Neural cell (in vitro differentiated cells): ENCODE results near the gene MAMLD1.

Experiments used
- CTCF ChIP-seq: fragments of 450-650 bp; IDR thresholded peaks from 2 replicates; pipeline ENCODE4 v1.5.1; 2014; ENCODE audit warnings: antibody characterized with exemption, mild to moderate bottlenecking, moderate library complexity; ENCODE audit not compliant: poor library complexity, severe bottlenecking
- EP300 ChIP-seq: fragments of 450-650 bp; conservative IDR thresholded peaks from 2 replicates; pipeline ENCODE4 v1.6.1; 2014; ENCODE audit warnings: antibody characterized with exemption, mild to moderate bottlenecking, moderate library complexity; ENCODE audit not compliant: poor library complexity, severe bottlenecking
- EZH2 ChIP-seq: fragments of 200-600, 300-800 bp; shearing (Covaris generic), sonication (generic); IDR thresholded peaks from 2 replicates; pipeline ENCODE4 v1.6.1; 2014; ENCODE audit warnings: antibody characterized with exemption, low read length, borderline replicate concordance, mild to moderate bottlenecking; ENCODE audit not compliant: insufficient read depth, poor library complexity, severe bottlenecking
- POLR2AphosphoS5 ChIP-seq: IDR thresholded peaks from 2 replicates; pipeline ENCODE4 v1.6.1; 2012
- RAD21 ChIP-seq: fragments of 450-650 bp; conservative IDR thresholded peaks from 2 replicates; pipeline ENCODE4 v1.6.1; 2014; ENCODE audit warnings: antibody characterized with exemption, mild to moderate bottlenecking, moderate library complexity
- REST ChIP-seq: IDR thresholded peaks from 2 replicates; pipeline ENCODE4 v1.6.1; 2012; ENCODE audit warnings: borderline replicate concordance
- SMC3 ChIP-seq: fragments of 450-650 bp; conservative IDR thresholded peaks from 2 replicates; pipeline ENCODE4 v1.6.1; 2014; ENCODE audit warnings: antibody characterized with exemption, mild to moderate bottlenecking, moderate library complexity; ENCODE audit not compliant: poor library complexity
- TAF1 ChIP-seq: IDR thresholded peaks from 2 replicates; pipeline ENCODE4 v1.6.1; 2012; ENCODE audit warnings: low read depth

GRCh38 chrX:150460781-150461180 lies 97.7 kb downstream of the MAMLD1 start:
- TF ChIP-seq CTCF (no peak), POLR2AphosphoS5 (no peak), EZH2 (no peak), TAF1 (no peak), EP300 (no peak), SMC3 (no peak), REST (no peak), RAD21 (no peak)
